ENCODE measurements around the gene TIGD2.

The TIGD2 gene

DNA sequence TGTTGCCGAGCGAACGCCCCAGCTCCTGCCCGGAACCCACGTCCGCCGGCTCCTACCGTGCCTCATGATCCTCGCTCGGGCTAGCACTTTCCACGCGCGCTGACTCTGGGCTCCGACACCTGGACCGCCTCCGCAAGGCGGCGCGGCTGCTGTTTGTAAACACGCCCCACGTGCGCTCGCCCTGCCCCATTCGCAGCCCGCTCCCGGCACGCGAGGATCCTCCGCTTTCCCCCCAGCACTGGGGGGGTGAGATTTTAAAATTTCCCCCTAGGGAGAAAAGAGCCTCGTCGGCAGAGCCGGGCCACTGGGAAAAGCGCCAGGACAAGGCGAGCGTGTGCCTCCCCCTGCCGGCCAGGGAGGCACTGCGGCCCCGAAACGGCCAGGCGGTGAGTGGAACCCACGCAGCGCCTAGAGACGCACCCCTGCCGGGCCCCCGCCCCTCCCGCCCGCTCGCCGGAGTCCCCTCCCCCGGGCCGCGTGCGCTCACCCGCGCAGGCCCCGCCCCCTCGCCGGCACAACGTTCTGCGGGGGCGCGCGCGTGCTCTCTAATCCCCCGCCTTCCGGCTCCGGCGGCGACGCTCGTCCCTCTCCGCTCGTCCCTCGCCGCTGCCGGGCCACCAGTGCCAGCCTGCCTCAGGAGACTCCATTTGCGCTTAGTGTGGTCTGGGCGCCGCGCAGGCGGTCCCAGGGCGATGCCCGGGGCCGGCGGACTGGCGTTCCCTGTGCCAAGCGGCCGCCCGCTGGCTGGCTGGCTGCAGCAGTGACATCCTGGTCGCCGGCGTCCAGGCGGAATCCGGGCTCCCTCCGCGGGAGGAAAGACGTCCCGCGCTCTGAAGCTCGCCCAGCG is at the start of gene TIGD2:
TIGD2 (plus strand) TSS at position 548 of the 847 bp plus-strand sequence. CDS start 1,442 bp downstream, outside the sequence.
- DNase-seq: peak; percentile 73 to 86

DNA sequence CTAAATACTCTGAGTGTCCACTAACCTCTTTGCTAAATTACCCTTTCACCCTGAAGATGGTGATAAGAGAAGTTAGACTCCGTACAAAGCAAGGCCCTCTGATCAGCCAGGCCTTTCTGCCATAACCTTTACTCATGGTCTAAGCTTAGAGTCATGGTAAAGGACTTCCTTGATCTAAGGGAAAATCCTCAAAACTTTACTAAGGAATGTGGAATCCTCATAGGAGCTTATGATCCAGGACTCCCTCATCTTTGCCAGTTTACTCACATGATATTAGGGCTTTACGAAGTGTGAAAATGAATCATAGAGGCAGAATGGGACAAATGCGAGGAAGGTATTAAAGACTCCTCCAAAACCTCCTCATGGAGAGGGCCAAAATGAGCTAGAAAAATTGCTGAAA is 46.5 kb upstream of the TIGD2 start:
- DNase-seq: no peak

DNA sequence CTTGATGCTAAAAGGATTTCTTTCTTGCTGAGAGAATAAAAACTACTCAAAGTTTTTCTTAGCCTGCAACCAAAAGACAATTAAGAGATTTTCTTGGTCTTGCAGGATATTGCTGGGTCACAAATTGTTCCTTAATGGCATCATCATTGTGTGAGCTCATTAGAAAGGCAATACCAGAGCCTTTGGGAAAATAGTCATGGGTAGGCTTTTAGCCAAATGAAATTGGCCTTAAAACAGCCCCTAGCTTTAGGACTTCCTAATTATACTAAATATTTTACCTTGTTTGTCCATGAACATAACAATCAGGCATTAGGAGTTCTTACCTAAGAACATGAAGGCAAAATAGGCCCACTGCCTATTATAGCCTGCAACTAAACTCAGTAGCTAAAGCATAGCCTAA is 43.9 kb upstream of the TIGD2 start:
- DNase-seq: no peak

DNA sequence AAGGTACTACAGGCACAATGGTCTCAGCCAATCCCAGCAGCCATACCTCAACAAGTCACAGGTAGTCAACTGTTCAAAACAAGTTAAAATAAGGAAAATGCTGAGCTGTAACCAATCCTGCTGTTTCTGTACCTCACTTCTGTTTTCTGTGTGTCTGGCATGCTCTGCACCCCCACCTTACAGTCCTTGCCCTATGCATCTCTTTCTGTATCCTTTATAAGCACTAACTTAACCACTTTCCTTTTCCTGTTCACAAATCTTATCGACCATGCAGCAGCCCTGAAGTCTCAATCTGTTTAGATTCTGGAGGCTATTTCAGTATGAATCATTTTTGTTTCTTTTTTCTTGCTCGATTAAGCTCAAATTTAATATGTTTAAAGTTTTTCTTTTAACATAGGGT is 41.9 kb upstream of the TIGD2 start:
- peak; percentile 13 to 24 for DNase-seq

DNA sequence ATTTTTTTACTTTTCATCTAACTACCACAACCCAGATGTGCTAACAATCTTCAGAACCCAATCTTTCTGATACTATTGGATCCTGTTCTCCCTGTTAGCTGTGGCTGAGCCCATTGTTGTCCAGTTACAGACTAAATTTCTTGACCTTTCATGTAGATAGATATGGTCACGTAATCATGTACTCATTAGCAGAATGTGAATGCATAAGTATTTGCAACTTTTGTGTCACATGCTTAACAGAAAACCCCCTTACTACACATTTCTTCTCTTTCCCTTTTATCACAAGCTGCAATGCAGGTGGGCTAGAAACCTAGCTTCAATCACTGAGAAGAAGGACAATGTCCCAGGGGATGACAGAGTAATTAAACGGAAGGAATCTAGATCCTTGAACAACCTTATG is 41.3 kb upstream of the TIGD2 start:
- DNase-seq: no peak

DNA sequence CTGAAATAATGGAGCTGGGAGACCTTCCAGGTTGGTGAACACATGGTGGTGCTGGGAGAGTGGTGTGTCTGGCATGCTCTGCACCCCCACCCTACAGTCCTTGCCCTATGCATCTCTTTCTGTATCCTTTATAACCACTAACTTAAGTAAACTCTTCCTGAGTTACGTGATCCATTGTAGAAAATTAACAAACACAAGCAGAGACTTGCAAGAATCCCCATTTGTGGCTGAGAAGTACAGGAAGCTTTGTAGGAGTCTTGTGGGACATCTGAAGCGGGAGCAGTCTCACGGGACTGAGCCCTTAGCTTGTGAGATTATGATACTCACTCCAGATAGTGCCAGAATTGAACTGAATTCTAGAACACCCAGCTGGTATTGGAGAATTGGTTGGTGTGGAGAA is 40.0 kb upstream of the TIGD2 start:
- no peak for DNase-seq

DNA sequence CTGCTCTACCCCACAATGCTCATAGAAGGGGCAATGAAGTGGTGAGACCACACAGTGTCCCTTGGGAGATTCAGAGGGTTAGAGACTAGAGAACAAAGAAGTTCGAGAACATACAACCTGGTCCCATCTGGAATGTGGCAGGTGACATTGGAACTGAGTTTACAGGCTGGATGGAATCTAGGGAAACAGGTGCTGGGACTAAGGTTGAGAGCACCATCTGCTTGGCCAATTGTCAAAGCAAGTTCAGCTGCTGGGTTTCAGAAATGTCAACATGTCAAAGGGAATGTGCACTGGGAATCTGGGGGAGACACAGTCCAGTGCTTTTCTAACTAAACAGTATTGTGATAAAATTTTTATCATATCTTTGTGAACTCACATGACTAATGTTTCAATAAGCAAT is 38.4 kb upstream of the TIGD2 start:
- no peak for DNase-seq

DNA sequence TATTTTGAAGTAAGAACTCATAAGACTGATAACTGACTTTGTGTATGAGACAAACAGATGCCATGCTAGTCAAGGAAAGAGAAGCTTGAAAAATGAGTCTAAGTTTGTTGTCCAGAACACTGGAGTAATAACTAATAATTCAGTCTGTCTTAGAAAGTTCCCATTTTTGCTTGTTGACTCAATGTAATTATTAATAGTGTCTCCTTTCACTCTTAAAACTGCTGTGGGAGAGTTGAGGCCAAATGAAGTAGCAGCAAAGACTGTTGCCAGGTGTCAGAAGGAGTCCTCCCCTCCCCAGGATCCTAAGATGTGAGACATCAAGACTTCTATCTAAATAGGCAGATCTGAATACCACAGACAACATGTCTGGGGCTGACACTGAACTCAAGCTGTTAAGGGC is 33.6 kb upstream of the TIGD2 start:
- DNase-seq: no peak

DNA sequence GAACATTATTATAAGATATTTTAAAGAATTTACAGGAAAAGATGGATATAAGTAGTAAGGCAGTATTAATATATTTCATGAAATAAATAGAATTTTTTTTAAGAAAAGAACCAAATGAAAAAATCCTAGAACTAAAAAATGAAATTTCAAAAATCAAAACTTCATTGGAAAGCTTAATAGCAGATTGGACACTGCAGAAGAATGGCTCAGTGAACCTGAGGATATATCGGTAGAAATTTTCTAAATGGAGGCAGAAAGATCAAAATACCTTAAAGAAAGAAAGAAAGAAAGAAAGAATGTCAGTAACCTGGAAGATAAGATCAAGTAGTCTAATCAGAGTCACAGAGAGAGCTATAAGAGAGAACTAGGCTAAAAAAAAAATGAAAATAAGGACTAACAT is 33.0 kb upstream of the TIGD2 start:
- DNase-seq: no peak

DNA sequence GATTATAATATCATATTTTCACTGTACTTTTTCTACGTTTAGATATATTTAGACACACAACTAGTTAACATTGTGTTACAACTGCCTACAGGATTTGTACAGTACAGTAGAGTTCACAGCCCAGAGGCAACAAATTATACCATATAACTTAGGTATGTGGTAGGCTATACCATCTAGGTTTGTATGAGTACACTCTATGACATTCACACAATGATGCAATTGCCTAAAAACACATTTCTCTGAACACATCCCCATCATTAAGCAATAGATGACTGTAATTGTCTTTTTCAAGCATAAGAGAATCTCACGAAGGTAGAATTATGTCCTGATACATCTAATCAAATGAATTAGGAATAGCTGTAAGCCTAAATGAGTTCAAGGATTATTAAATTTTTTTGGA is 12.3 kb upstream of the TIGD2 start:
- no peak for DNase-seq

DNA sequence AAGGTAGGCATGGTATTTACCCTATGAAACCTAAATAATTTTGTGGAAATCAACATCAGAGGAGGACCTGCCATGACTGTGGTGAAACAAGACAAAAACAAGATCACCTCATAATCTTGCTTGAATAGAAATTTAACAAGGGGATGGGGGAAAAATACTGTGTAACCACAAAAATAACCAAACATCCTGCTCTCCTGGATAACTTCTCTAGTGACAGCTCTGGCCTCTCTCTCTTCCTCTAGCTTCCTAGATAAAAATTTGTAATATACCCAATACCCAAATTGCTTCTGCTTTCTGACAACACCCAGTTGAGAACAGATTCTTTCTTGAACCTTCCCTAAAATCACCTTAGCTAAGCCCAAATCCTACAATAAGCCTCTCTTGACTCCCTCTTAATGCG is 11.9 kb upstream of the TIGD2 start:
- no peak for DNase-seq

DNA sequence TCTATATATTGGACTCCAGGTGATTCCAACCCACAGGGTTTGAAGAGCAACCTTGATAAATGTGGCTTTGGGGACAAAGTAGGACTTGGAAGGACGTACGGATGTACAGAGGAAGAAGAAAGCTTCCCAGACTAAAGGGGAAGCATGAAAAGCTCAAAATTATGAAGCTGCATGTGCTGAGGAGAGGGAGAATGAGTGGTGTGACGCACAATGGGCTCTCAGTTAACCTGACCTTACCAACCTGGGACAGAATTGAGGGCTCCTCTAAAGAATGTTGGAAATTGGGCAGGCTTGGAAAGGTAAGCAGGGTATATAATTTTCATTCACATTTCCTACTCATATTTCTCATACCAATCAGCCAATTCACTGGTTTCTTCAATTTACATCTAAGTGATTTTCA is 10.5 kb upstream of the TIGD2 start:
- no peak for DNase-seq

DNA sequence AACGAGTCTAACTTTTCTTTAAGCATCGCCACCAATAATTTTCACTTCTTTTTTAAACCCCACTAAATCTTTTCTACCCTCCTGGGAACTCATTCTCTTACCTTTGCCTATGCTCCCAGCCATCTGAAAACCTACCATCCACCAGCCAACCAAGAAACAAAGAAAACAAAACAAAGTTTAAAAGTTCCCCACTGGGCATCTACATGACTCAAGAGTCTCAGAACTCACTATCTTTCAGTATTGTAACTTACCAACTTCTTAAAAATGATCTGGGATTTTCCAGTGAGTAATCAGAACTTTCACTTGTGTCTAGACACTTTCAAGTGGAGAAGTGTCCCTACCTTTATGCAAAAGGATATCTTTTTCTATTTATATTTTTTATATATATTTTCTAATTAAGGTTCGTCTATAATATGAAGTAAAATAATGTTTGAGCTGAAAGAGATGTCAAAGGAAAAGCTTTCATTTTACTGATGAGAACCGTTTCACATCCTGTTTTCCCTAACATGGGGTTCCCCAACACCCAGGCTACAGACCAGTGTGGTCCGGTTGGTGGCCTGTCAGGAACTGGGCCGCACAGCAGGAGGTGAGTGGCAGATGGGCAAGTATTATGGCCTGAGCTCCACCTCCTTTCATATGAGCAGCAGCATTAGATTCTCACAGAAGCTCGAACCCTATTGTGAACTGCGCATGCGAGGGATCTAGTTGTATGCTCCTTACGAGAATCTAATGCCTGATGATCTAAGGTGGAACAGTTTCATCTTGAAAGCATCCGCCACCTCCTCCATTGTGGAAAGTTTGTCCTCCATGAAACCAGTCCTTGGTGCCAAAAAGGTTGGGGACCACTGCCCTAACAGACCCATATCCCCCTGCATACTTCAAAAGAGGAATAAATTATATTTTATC is 9.8 kb upstream of the TIGD2 start:
- no peak for DNase-seq

DNA sequence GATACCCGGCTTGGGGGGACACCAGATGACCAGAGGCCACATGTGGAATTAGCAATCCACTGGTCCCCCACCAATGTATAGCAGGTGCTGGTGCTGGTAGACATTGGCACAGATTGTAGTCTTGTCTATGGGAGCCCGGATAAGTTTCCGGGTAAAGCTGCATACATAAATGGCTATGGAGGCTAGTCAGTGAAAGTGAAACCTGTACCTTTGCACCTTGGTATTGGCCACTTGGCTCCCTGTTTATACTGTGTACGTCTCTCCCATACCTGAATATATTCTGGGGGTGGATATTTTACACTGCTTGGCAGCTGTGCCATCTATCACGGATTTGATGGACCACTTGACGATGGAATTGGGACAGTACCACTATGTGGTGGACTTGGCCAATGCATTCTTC is 5.6 kb upstream of the TIGD2 start:
- DNase-seq: no peak

DNA sequence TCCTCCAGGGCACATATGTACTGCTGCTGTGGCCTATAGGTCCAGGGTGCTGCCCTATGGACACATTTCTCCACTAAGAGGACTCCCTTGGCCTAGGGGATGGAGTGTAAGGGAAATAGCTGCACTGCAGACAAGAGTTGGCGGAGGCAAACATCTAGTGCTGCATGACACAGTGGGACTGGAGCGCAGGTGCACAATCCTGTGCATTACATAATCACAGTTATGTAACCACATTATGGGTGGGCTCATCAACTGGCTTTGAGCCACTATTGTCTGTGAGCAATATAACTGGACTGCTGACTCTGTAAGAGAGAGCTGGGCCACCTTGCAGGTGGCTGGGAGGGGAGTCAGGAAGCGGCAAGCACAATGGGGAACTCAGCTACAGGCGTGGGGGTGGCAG is 3.2 kb upstream of the TIGD2 start:
- no peak for DNase-seq

DNA sequence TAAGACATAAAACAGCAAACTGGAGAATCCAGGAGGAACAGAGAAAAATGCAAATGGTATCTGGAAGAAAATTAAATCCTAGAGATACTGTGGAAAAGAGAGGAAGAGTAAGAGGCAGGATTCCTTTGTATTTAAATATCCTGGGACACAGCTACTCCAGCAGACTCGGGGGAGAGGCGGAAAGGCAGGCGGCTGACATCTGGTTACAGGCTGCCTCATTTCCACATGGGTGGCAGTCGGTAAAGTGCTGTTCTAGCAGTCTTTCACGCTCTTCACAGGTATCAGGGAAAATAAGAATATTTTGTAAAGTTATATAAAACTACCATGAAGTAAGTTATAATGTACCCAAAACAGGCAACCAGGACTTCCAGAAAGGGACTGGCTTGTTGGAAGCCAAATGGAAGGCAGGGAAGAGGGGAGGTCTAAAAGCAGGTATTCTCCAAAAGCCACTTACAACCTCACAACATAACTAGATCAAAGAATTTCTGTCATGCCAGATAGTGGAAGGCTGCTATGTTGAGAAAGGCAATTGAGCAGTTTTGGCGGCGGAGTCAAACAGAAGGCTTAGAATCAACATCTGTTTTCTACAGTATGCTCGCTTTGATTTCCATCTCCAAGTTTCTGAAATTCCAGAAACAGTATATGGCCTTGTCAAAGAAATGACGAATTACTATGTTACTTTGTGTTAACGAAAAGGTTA is 1.3 kb upstream of the TIGD2 start:
- DNase-seq: no peak

DNA sequence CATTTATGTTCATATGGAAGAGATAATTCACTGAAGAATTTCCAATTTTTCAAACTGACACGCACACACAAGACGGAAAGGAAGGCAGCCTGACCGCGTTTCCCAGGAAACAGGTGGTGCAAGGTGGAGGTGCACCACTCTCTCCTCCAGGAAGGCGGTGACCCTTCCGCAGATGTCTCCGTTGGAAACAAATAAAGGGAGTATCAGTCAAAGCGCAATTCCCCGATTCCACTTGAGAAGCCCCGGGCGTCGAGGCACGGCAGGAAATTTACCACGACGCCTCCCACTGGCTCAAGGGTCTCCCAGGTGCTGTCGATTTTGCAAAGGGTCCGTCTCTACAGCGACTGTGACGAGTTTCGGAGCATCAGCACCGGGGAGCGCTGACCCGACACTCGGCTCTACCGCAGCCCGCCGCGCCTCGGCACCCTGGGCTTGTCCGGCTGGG is 770 bp upstream of the TIGD2 start:
- DNase-seq: no peak

DNA sequence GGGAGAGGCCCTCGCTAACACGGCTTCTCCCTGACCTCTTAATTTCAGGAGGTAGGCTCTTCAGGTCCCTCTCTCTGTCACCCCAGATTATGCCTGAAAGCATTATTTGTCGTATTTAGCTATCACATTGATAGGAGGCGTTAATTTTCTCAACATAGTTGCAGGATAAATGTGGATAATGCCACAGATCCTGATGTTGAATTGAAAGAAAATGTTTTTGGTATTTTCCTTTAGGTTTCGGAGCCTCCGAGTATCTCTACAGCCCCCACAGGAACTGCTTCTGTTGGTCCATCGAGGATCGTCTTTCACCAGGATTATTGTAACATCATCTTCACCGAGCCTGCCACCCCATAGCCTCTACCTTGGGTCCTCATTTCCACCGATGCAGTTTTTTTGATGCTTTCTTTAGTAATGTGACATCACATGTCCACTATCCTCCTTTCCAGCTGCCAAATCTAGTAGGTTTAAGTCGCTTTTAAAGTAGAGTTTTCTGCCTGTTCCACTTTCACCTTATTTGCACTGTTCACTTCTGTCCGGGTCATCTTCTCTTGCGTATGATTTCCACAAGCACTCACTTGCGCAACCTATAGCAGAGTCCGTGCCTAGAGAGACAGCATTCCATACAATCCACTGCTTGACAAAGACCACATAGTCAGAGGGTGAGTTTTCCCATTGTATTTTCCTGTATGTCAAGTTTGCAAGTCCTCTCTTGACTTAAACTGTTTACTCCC is 665 bp downstream of the TIGD2 start:
- DNase-seq: peak in 1 of 2 experiments; percentile 18

DNA sequence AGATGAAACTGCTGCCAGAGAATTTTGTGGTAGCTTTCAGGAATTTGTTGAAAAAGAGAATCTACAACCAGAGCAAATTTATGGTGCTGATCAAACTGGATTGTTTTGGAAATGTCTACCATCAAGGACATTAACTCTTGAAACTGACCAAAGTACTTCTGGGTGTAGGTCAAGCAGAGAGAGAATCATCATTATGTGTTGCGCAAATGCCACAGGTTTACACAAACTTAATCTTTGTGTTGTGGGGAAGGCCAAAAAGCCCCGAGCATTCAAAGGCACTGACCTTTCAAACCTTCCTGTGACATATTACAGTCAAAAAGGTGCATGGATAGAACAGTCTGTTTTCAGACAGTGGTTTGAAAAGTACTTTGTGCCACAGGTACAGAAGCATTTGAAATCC is 2.1 kb downstream of the TIGD2 start:
- DNase-seq: no peak

DNA sequence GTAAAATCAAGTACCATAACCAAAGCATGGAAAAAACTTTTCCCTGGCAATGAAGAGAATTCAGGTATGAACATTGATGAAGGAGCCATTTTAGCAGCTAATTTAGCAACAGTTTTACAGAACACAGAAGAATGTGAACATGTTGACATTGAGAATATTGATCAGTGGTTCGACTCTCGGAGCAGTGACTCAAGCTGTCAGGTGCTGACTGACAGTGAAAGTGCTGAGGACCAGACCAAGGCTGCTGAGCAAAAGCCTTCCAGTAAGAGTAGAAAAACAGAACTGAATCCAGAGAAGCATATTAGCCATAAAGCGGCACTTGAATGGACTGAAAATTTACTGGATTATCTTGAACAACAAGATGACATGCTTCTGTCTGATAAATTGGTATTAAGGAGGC is 2.8 kb downstream of the TIGD2 start:
- no peak for DNase-seq

DNA sequence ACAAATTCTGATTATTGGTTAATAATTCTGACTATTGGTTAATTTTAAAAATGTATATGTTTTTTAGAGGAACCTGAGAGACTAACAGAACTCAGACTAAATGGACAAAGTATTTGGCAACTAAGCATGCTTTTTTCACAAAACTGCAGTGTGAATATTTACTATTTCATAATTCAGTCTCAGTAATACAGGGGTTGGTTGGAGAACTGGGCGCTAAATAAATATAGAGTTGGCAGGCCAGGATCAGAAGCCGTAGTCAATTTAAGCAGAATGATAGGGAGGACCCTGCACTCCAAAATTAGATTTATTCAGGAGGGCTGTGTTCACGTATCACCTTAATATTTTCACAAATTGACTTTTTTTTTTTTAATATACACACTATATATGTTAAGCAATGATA is 5.8 kb downstream of the TIGD2 start:
- DNase-seq: no peak

DNA sequence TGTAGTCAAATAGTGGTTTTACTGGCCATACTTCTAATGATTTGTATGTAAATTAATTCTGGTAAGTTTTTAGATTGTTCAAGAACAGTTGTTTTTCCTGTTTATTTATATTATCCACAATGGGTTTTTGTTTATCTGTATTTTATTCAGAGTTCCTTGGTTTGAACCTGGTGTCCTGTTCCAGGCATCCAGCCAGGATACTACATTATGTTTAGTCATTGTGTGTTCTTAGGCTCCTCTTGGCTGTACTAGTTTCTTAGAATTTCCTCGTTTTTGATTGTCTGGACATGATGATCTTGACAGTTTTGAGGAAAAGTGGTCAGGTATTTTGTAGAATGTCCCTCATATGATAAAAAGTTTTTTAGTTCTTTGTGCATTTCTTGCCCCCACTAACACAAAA is 7.8 kb downstream of the TIGD2 start:
- no peak for DNase-seq

DNA sequence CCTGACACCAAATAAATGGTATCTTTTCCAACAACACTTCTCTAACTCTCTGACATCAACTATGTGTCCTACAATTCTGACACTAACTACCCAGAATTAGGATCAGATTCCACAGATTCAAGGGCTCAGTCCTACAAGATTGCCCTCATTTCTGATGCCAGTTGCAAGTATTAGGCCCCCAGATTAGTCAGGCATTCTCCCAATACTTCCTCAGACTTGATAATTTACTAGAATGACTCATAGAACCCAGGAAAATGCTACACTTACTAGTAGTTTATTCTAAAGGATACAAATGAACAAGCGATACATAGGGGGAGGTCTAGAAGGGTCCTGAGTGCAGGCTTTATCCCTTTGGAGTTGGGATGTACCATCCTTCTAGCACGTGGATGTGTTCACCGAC is 8.5 kb downstream of the TIGD2 start:
- DNase-seq: no peak

Data from Kasumi-1 (cell line).